ENCODE results near the gene STX1A. TPM values are rescaled to one million over a fixed set of nuclear protein-coding genes. Genes with fewer than 3 reads are reported as not detected.
A peak's percentile ranks its signal among the peaks of the same experiment; 100 is the strongest.

STX1A gene
- total RNA-seq, 3 donors from 2014 or later, result 5.2 to 23.9 (median 6.1) TPM

- DNase-seq, result no peak
- no peak for TF ChIP-seq CTCF (IDR thresholded peaks at IDR 0.05)
- no peak overlapping the region for H3K4me3 ChIP-seq
- no peaks in the 10 kb centered on the region for H3K9me3 ChIP-seq
- intact Hi-C loops (cut with DNase I, micrococcal nuclease), result no loop called here
- H3K36me3 ChIP-seq (ENCODE audit: low read depth), result no peaks in the 10 kb centered on the region
- no peaks in the 10 kb centered on the region for H3K4me1 ChIP-seq (ENCODE audit: low read depth)
- no peak for ATAC-seq
Observed at GRCh38 chr7:73706126-73707044, 13.1 kb downstream of the STX1A start.

- Histone ChIP-seq H3K4me1 (ENCODE audit: low read depth) (no peaks in the 10 kb centered on the region), H3K9me3 (no peaks in the 10 kb centered on the region), H3K4me3 (no peak overlapping the region), H3K36me3 (ENCODE audit: low read depth) (no peaks in the 10 kb centered on the region)
- TF ChIP-seq CTCF (IDR thresholded peaks at IDR 0.05), result no peak
- ATAC-seq (no peak), DNase-seq (no peak)
- intact Hi-C loops (cut with DNase I, micrococcal nuclease), result no loop called here
Observed at GRCh38 chr7:73705551-73705920, 13.9 kb downstream of the STX1A start.

GRCh38 chr7:73704640-73705550, 14.6 kb downstream of the STX1A start:
- H3K4me1 ChIP-seq (ENCODE audit: low read depth), result no peaks in the 10 kb centered on the region
- TF ChIP-seq CTCF (IDR thresholded peaks at IDR 0.05), result no peak
- no peak overlapping the region for H3K4me3 ChIP-seq
- no peak for ATAC-seq
- no peaks in the 10 kb centered on the region for H3K36me3 ChIP-seq (ENCODE audit: low read depth)
- H3K9me3 ChIP-seq, result no peaks in the 10 kb centered on the region
- no peak for DNase-seq
- intact Hi-C loops (cut with DNase I, micrococcal nuclease), result no loop called here

GRCh38 chr7:73703757-73704639, 15.5 kb downstream of the STX1A start:
- ATAC-seq (peak; percentile 71), DNase-seq (peak; percentile 72 to 82 (median 78))
- Histone ChIP-seq H3K36me3 (ENCODE audit: low read depth) (no peaks in the 10 kb centered on the region), H3K4me1 (ENCODE audit: low read depth) (no peaks in the 10 kb centered on the region), H3K4me3 (no peak overlapping the region), H3K9me3 (no peaks in the 10 kb centered on the region)
- TF ChIP-seq CTCF (IDR thresholded peaks at IDR 0.05), result no peak
- intact Hi-C loops (cut with DNase I, micrococcal nuclease), result no loop called here

- no peak for ATAC-seq
- no peak for TF ChIP-seq CTCF (IDR thresholded peaks at IDR 0.05)
- intact Hi-C loops (cut with DNase I, micrococcal nuclease), result no loop called here
- Histone ChIP-seq H3K4me3 (no peak overlapping the region), H3K36me3 (ENCODE audit: low read depth) (no peaks in the 10 kb centered on the region), H3K4me1 (ENCODE audit: low read depth) (no peaks in the 10 kb centered on the region), H3K9me3 (no peaks in the 10 kb centered on the region)
- DNase-seq, result no peak
Observed at GRCh38 chr7:73703225-73703624, 16.2 kb downstream of the STX1A start.
